Kidney (tissue), 14 donors: Measurements from ENCODE around the gene KIF23. TPM values are rescaled to one million over a fixed set of nuclear protein-coding genes. Genes with fewer than 3 reads are reported as not detected.

Experiments
- DNase-seq, 5 donors: peaks; one replicate each; pipeline ENCODE4 v3.0.0-alpha.2; 2013 to 2020
- FAIRE-seq: peaks from 2 replicates; lab custom pipeline; 2012; peaks lifted over from hg19 to GRCh38; lab: Jason Lieb, UNC
- H3K27ac ChIP-seq, 2 donors: one replicate each; pipeline ENCODE4 v1.7.0; 2013; ENCODE audit warnings: low read depth in 2 of 2, low read length in 2 of 2, inconsistent platforms in 1 of 2
- H3K27me3 ChIP-seq: one replicate; pipeline ENCODE4 v1.7.1; 2013; ENCODE audit warnings: low read length, inconsistent platforms; ENCODE audit not compliant: control insufficient read depth, insufficient read depth
- H3K36me3 ChIP-seq, 3 donors: one replicate each; pipeline versions ENCODE4 v1.7.0 to v1.7.1; 2013; ENCODE audit warnings: low read length in 3 of 3, control low read depth in 1 of 3, inconsistent platforms in 1 of 3; ENCODE audit not compliant: insufficient read depth in 3 of 3, control insufficient read depth in 2 of 3
- H3K4me1 ChIP-seq, 3 donors: one replicate each; pipeline versions ENCODE4 v1.7.0 to v1.7.1; 2013; ENCODE audit warnings: low read length in 3 of 3, inconsistent platforms in 1 of 3, low read depth in 1 of 3; ENCODE audit not compliant: control insufficient read depth in 2 of 3, insufficient read depth in 2 of 3
- H3K4me3 ChIP-seq, 3 donors: one replicate each; pipeline versions ENCODE4 v1.7.0 to v1.8.1; 2013; ENCODE audit warnings: low read length in 3 of 3, control low read depth in 1 of 3, inconsistent platforms in 1 of 3
- H3K9ac ChIP-seq, 3 donors: one replicate each; pipeline versions ENCODE4 v1.7.0 to v1.7.1; 2013; ENCODE audit warnings: low read length in 3 of 3, control low read depth in 1 of 3, inconsistent platforms in 1 of 3
- H3K9me3 ChIP-seq, 3 donors: one replicate each; pipeline versions ENCODE4 v1.7.0 to v1.7.1; 2013; ENCODE audit warnings: low read length in 3 of 3, control low read depth in 1 of 3, inconsistent platforms in 1 of 3; ENCODE audit not compliant: control insufficient read depth in 2 of 3, insufficient read depth in 1 of 3
- CTCF ChIP-seq: IDR thresholded peaks from 3 replicates; pipeline ENCODE4 v1.5.1; 2012; ENCODE audit warnings: mild to moderate bottlenecking, moderate library complexity, borderline replicate concordance; ENCODE audit not compliant: insufficient read depth; ENCODE audit errors: extremely low read depth
- intact Hi-C: fragments of 100-400 bp; cut with DNase I; formaldehyde crosslinking; loops from one replicate; pipeline ENCODE4 v1.11.1; 2022
- polyA plus RNA-seq: library from polyadenylated mRNA; stranded (reverse); fragments of 350-450 nt; fragmentation: Illumina TruSeq; extraction: RNeasy Lipid Tissue Mini Kit (QIAGEN cat#74804); gene quantifications from one replicate; pipeline ENCODE4 v1.2.3, GENCODE V29; 2014; ENCODE audit warnings: low read depth, low replicate concordance; ENCODE audit not compliant: insufficient read depth
- total RNA-seq: library from RNA; stranded (reverse); fragmentation: NEBNext Ultra II Directional; extraction: Animal tissue kit (Norgen Biotek cat#: 25700); gene quantifications from one replicate; pipeline ENCODE4 v1.2.1, GENCODE V29; 2021
- donor health status: control.
- donor health status: control.
- donor health status: control.
- donor health status: control.
- donor health status: control.
- donor health status: DM: yes; HTN: yes; CAD: no.
- donor health status: Normal renal cell carcinoma (clear cell type).

Gene KIF23
- total and polyA plus RNA-seq, 2 donors from 2014 or later: 2.5 to 3.6 TPM

GRCh38 chr15:69436951-69437350 is 22.8 kb downstream of the KIF23 start:
- Histone ChIP-seq H3K9me3 (no peaks in the 10 kb centered on the region), H3K36me3 (peaks cover 0 to 3% (median 0%) of the 10 kb centered on the region in 3 donors), H3K4me1 (no peaks in the 10 kb centered on the region), H3K4me3 (no peak overlapping the region), H3K9ac (no peak overlapping the region), H3K27ac (no peak overlapping the region), H3K27me3 (no peaks in the 10 kb centered on the region)
- FAIRE-seq (no peak), DNase-seq (no peak)
- TF ChIP-seq CTCF: no peak
- intact Hi-C loops: no loop called here

GRCh38 chr15:69439623-69440022 is 25.5 kb downstream of the KIF23 start:
- no peaks in the 10 kb centered on the region for H3K36me3 ChIP-seq
- H3K4me1 ChIP-seq: no peaks in the 10 kb centered on the region
- intact Hi-C loops: no loop called here
- H3K9me3 ChIP-seq: no peaks in the 10 kb centered on the region
- no peak for TF ChIP-seq CTCF
- H3K27me3 ChIP-seq: no peaks in the 10 kb centered on the region
- H3K27ac ChIP-seq: no peak overlapping the region
- H3K4me3 ChIP-seq: no peak overlapping the region
- no peak overlapping the region for H3K9ac ChIP-seq
- DNase-seq (no peak), FAIRE-seq (no peak)

- intact Hi-C loops: no loop called here
- no peak for FAIRE-seq
- Histone ChIP-seq H3K4me3 (no peak overlapping the region), H3K4me1 (no peaks in the 10 kb centered on the region), H3K27ac (no peak overlapping the region), H3K27me3 (no peaks in the 10 kb centered on the region), H3K9ac (no peak overlapping the region), H3K36me3 (peaks cover 0 to 13% (median 3%) of the 10 kb centered on the region in 3 donors), H3K9me3 (no peaks in the 10 kb centered on the region)
- no peak for TF ChIP-seq CTCF
- DNase-seq: no peak
Measured at GRCh38 chr15:69443032-69443611, 29.0 kb downstream of the KIF23 start.

- H3K4me1 ChIP-seq: no peaks in the 10 kb centered on the region
- no peaks in the 10 kb centered on the region for H3K27me3 ChIP-seq
- no peak overlapping the region for H3K4me3 ChIP-seq
- no peak overlapping the region for H3K9ac ChIP-seq
- intact Hi-C loops: no loop called here
- FAIRE-seq (no peak), DNase-seq (no peak)
- no peak for TF ChIP-seq CTCF
- H3K9me3 ChIP-seq: no peaks in the 10 kb centered on the region
- no peak overlapping the region for H3K27ac ChIP-seq
- peaks cover 0 to 13% (median 3%) of the 10 kb centered on the region in 3 donors for H3K36me3 ChIP-seq
Measured at GRCh38 chr15:69444686-69445085, 30.5 kb downstream of the KIF23 start.
